Upper lobe of left lung (tissue), 4 donors: ENCODE measurements around the gene SUV39H2.

Experiments
- POLR2A ChIP-seq, 4 donors: fragments of 450-650 bp; IDR thresholded peaks; one replicate each; pipeline ENCODE4 v1.5.1; 2016 to 2017; ENCODE audit warnings: antibody characterized with exemption in 4 of 4, mild to moderate bottlenecking in 2 of 4
- POLR2AphosphoS5 ChIP-seq, 2 donors: sonication (generic); formaldehyde crosslinking; IDR thresholded peaks; one replicate each; pipeline ENCODE4 v1.5.1; 2017; ENCODE audit warnings: antibody characterized with exemption in 2 of 2
- TF ChIP-seq, protein P1 (sequence below), 6 experiments: fragments of 450-650 bp in 4 of 6; fragments of 200-600 bp in 2 of 6; sonication (generic) in 2 of 6; IDR thresholded peaks; one replicate each; pipeline ENCODE4 v1.5.1; 2016 to 2019; ENCODE audit warnings: antibody characterized with exemption in 6 of 6

DNA sequence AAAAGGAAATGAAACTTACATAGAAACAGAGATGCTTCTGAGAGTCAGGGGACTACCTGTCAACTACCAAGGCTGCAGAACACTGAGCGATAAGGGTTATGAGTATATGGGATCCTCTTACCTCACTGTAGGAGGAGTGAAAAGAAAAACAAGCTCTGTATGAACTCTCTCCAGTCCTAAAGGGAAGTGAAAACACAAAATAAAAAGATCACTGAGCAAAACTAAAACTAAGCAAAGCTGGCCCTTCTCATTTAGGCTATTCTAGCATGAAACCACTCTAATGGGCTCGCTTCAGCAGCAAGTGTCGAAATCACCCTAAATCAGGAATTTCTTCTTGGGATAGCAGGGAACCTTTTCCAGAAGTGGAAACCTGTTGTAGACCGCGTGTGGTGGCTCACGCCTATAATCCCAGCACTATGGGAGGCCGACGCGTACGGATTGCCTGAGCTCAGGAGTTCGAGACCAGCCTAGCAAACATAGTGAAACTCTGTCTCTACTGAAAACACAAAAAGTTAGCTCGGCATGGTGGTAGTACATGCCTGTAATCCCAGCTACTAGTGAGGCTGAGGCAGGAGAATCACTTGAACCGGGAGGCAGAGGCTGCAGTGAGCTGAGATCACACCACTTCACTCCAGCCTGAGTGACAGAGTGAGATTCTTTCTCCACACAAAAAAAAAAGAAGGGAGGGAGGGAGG lies 48.2 kb downstream of the SUV39H2 start:
- TF ChIP-seq POLR2A (IDR thresholded peaks at IDR 0.05) (no peak), POLR2AphosphoS5 (IDR thresholded peaks at IDR 0.05) (no peak)
- TF ChIP-seq, protein P1, sequence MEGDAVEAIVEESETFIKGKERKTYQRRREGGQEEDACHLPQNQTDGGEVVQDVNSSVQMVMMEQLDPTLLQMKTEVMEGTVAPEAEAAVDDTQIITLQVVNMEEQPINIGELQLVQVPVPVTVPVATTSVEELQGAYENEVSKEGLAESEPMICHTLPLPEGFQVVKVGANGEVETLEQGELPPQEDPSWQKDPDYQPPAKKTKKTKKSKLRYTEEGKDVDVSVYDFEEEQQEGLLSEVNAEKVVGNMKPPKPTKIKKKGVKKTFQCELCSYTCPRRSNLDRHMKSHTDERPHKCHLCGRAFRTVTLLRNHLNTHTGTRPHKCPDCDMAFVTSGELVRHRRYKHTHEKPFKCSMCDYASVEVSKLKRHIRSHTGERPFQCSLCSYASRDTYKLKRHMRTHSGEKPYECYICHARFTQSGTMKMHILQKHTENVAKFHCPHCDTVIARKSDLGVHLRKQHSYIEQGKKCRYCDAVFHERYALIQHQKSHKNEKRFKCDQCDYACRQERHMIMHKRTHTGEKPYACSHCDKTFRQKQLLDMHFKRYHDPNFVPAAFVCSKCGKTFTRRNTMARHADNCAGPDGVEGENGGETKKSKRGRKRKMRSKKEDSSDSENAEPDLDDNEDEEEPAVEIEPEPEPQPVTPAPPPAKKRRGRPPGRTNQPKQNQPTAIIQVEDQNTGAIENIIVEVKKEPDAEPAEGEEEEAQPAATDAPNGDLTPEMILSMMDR (IDR thresholded peaks at IDR 0.05), result no peak
